SH-SY5Y (cell line): ENCODE results near the gene IQUB.

Experiments used
- GATA2 ChIP-seq: IDR thresholded peaks from 2 replicates; pipeline ENCODE4 v1.6.1; 2011; ENCODE audit warnings: mild to moderate bottlenecking, low read depth, low read length
- GATA3 ChIP-seq: IDR thresholded peaks from 2 replicates; pipeline ENCODE4 v1.6.1; 2011; ENCODE audit warnings: low read depth, mild to moderate bottlenecking, low read length, moderate library complexity

DNA sequence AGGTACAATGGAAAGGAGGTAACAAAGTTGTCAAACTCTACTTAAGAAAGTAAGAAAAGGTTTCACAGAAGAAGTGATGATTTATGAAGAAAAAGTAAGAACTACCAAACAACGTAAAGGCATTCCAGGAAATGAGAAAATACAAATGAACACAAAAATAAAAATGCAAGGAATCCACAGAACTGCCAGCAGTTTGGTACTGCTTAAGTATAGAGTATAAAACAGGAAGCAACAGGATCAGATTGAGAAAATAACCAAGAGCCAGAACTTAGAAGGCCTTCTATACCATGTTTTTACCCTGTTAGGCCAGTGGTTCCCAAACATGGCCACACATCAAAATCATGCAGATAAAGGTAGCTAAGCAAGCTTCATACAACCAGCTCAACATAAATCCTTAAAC, 14.0 kb upstream of the IQUB start:
- TF ChIP-seq GATA3 (no peak), GATA2 (no peak)
